Aorta (tissue), 5 donors: ENCODE measurements around the gene PLCXD1. TPM values are rescaled to one million over a fixed set of nuclear protein-coding genes. Genes with fewer than 3 reads are reported as not detected.

Experiments
- ATAC-seq: fragments of 200-7000 bp; cut with Tn5 transposase; one replicate; pipeline ENCODE4 v1.9.1; 2022; ENCODE audit warnings: moderate library complexity; ENCODE audit not compliant: low FRiP score
- DNase-seq, 2 donors: peaks; one replicate each; pipeline ENCODE4 v3.0.0-alpha.2; 2020
- H3K27ac ChIP-seq, 2 donors: one replicate each; pipeline ENCODE4 v1.5.1; 2013; ENCODE audit warnings: low read length in 2 of 2, mild to moderate bottlenecking in 2 of 2, moderate library complexity in 2 of 2, control low read depth in 1 of 2, inconsistent platforms in 1 of 2, low read depth in 1 of 2
- H3K27me3 ChIP-seq, 2 donors: one replicate each; pipeline ENCODE4 v1.6.1; 2013; ENCODE audit warnings: control low read depth in 1 of 2, low read length in 1 of 2, mild to moderate bottlenecking in 1 of 2, moderate library complexity in 1 of 2; ENCODE audit not compliant: insufficient read depth in 2 of 2, control insufficient read depth in 1 of 2
- H3K36me3 ChIP-seq, 2 donors: one replicate each; pipeline ENCODE4 v1.6.1; 2013; ENCODE audit warnings: control low read depth in 1 of 2, low read length in 1 of 2, mild to moderate bottlenecking in 1 of 2; ENCODE audit not compliant: insufficient read depth in 2 of 2, control insufficient read depth in 1 of 2
- H3K4me1 ChIP-seq, 2 donors: one replicate each; pipeline ENCODE4 v1.6.1; 2013; ENCODE audit warnings: low read length in 2 of 2, control low read depth in 1 of 2, mild to moderate bottlenecking in 1 of 2, moderate library complexity in 1 of 2; ENCODE audit not compliant: insufficient read depth in 2 of 2, control insufficient read depth in 1 of 2
- H3K4me3 ChIP-seq, 2 donors: one replicate each; pipeline ENCODE4 v1.5.1; 2013; ENCODE audit warnings: low read length in 2 of 2, control low read depth in 1 of 2, mild to moderate bottlenecking in 1 of 2
- H3K9me3 ChIP-seq: one replicate; pipeline ENCODE4 v1.6.1; 2013; ENCODE audit warnings: mild to moderate bottlenecking, low read length; ENCODE audit not compliant: control insufficient read depth
- WGBS, 2 donors: extraction: QIAGEN DNeasy Blood & Tissue Kit; methylation state at CpG; one replicate each; pipeline ENCODE4 v1.1.7; 2013; 5-methylcytosine and 5-hydroxymethylcytosine counted together
- intact Hi-C, 2 donors: fragments of 100-400 bp; cut with DNase I; formaldehyde crosslinking; loops; one replicate each; pipeline versions ENCODE4 v1.14.2 to v1.15.0; 2022
- polyA plus RNA-seq, 2 donors: library from polyadenylated mRNA; stranded (reverse); fragments of 200-250 nt; gene quantifications; one replicate each; pipeline ENCODE4 v1.2.3, GENCODE V29; 2013
- total RNA-seq, 2 donors: library from RNA; stranded (reverse); fragmentation: NEBNext Ultra II Directional; extraction: Animal tissue kit (Norgen Biotek cat#: 25700); gene quantifications; one replicate each; pipeline ENCODE4 v1.2.1, GENCODE V29; 2021
- donor health status: healthy with polysubstance abuse.
- donor health status: Bipolar disorder and iron deficiency.
- donor health status: DM: no; HTN: no; CAD: no.
- donor health status: DM: no; HTN: no; CAD: no.
- donor health status: DM: yes; HTN: yes; CAD: no.

PLCXD1 gene
- total and polyA plus RNA-seq, 4 donors, result 1.3 to 16.3 (median 6.7) TPM

DNA sequence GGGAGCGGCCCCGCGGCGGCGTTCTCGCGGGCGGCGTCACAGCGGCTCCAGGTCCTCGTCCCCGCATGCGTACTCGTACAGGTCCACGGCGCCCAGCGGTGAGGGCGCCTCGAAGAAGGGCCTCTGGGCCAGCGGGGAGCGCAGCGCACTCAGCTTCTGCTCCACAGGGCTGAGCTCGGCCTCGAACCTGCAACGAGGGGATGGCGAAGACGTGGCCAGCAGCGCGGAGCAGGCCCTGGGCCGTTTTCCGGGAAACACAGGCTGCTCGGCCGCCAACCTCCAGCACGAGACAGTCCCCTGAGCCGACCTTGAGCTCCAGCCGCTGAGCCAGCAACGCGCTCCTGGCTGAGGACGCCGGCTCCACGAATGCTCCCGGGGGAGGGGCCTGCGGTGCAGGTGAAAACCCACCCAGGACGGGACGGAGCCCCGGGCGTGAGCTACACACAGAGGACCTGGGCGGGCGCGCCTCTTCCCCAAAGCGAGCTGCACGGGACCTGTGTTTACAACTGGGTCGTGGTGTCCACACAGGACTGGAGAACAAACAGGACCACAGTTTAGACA is 53.2 kb downstream of the PLCXD1 start:
- ATAC-seq, result no peak
- Histone ChIP-seq H3K4me3 (no peak overlapping the region), H3K4me1 (no peaks in the 10 kb centered on the region), H3K9me3 (no peaks in the 10 kb centered on the region), H3K36me3 (no peaks in the 10 kb centered on the region), H3K27me3 (no peaks in the 10 kb centered on the region), H3K27ac (no peak overlapping the region)
- 96 to 98% methylated on average over 53 of the region's 53 CpGs for WGBS, 2 donors
- intact Hi-C loops, result no loop called here
- peak; percentile 46 to 75 for DNase-seq

DNA sequence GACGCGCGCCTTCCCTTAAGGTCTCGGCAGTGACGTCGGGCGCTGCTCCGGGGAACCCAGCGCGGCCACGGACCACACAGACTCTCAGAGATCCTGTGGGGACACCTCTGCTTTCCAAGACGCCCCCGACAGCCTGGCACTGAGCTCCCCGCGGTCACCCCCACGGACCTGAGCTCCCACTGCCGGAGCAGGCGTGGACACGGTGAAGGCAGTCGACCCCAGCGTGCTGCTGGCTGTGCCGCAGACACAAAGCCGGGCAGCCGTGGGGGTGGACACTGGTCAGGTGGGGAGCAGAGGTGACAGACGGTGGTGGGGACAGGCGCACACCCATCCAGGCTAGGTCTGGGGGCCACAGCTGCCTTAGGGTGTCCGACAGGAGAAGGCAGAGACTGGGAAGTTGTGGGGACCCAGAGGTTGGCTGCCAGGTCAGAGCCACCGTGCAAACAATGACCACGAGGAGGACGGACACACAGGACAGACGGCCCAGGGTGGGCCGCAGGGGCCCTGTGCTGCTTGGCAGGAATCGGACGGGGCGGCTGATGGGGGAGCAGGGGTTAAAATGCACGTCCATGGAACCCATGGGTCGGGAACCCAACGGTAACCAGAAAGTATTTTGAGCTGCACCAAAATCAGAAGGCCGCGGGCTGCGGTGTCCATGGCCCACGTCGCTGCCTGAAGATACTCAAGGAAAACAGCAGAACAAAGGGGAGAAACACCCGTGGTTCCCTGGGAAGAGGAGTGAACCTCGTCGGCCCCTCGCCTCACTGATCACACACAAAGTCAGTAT is 54.0 kb downstream of the PLCXD1 start:
- peak; percentile 44 to 70 for DNase-seq

DNA sequence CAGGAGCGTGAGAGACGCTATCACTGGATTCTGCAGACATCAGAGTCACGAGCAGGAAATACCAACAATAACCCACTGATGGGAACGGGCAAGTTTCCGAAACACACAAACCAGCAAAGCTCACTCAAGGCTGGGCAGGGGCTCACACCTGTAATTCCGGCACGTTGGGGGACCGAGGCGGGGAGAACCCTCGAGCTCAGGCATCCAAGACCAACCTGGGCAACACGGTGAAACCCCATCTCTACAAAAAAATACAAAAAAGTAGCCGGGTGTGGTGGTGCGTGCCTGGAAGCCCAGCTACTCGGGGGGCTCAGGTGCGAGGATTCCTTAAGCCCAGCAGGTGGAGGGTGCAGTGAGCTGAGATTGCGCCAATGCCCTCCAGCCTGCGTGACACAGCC is 54.6 kb downstream of the PLCXD1 start:
- ATAC-seq (no peak), DNase-seq (peak; percentile 37 to 52)
- 97% methylated on average over 17 of the region's 17 CpGs for WGBS, 2 donors
- no peaks in the 10 kb centered on the region for H3K4me1 ChIP-seq
- H3K9me3 ChIP-seq, result no peaks in the 10 kb centered on the region
- intact Hi-C loops, result no loop called here
- H3K36me3 ChIP-seq, result no peaks in the 10 kb centered on the region
- no peaks in the 10 kb centered on the region for H3K27me3 ChIP-seq
- H3K27ac ChIP-seq, result no peak overlapping the region
- no peak overlapping the region for H3K4me3 ChIP-seq

More for the DNA sequence above, 54.0 kb downstream of the PLCXD1 start:
- Histone ChIP-seq H3K4me1 (no peaks in the 10 kb centered on the region), H3K4me3 (no peak overlapping the region), H3K9me3 (no peaks in the 10 kb centered on the region), H3K27ac (no peak overlapping the region), H3K27me3 (no peaks in the 10 kb centered on the region), H3K36me3 (no peaks in the 10 kb centered on the region)
- intact Hi-C loops, result no loop called here
- no peak for ATAC-seq
- WGBS, 2 donors, result 97% methylated on average over 47 of the region's 47 CpGs

DNA sequence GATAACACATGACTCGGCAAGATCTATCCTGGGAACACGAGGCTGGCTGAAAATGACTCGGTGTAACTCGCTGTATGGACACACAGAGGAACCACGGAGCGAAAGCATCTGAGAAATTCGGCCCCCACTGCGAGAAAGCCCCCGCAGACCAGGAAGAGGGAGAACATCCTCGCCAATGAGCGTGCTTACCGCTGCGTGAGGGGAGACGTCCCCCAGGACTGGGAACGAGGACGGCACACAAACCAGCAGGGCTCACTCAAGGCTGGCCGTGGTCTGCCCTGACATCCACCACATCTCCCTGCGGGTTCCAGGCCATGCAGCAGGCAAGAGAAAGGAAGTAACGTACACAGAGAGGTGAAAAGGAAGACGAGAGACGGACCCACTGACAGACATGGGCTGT is 55.0 kb downstream of the PLCXD1 start:
- 88 to 89% methylated on average over 21 of the region's 21 CpGs for WGBS, 2 donors
- no peaks in the 10 kb centered on the region for H3K36me3 ChIP-seq
- intact Hi-C loops, result no loop called here
- no peak overlapping the region for H3K4me3 ChIP-seq
- DNase-seq (peak; percentile 25 to 63), ATAC-seq (no peak)
- no peak overlapping the region for H3K27ac ChIP-seq
- no peaks in the 10 kb centered on the region for H3K4me1 ChIP-seq
- no peaks in the 10 kb centered on the region for H3K9me3 ChIP-seq
- H3K27me3 ChIP-seq, result no peaks in the 10 kb centered on the region

DNA sequence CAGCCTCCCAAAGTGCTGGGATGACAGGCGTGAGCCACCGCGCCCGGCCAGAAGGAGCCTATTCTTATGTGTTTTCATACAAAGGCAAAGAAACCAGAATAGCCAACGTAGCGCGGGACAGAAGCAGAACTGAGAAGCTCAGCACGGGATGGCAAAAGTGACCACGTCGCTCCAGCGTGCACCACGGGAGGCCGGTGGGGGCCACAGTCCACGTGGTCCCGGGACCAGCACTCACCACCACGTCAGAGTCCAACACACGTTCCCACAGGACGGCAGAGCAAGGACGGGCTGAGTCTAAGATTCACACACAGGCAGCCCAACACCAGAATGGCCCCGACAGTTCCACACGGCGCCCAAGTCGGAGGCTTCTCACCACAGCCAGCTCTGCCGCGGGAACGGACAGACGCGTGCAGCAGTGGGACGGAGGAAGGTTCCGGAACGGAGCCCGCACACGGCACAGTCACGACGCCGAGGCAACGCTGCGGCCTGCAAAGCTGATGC is 56.2 kb downstream of the PLCXD1 start:
- H3K27me3 ChIP-seq, result no peaks in the 10 kb centered on the region
- intact Hi-C loops, result no loop called here
- no peak overlapping the region for H3K4me3 ChIP-seq
- ATAC-seq, result no peak
- H3K36me3 ChIP-seq, result no peaks in the 10 kb centered on the region
- WGBS, 2 donors, result 87 to 89% methylated on average over 38 of the region's 38 CpGs
- DNase-seq, result peak; percentile 43 to 55
- no peaks in the 10 kb centered on the region for H3K4me1 ChIP-seq
- H3K9me3 ChIP-seq, result no peaks in the 10 kb centered on the region
- no peak overlapping the region for H3K27ac ChIP-seq

DNA sequence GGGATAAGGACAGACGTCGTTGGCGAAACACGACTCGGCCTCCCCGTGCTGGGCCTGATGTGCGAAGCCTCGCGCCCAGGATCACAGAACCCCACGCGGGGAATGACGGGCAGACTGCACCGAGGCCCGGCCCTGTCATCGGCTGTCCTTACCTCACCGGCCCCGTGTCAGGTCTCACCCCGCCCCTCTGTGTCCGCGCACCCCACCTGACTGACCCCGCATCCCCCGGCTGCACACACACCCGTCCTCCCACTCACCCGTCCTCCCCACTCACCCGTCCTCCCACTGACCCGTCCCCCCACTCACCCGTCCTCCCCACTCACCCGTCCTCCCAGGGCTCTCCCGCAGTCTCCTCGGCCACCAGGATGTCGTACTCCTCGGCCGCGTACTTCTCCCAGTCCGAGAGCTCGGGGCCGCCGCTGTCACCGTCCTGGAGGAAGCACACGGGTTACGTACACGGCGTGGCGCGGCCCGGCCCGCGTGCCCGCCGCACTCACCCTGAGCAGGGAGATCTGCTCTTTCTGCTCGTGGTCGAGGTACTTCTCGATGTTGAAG is 57.2 kb downstream of the PLCXD1 start:
- intact Hi-C loops, result no loop called here
- peak; percentile 20 for ATAC-seq
- peak; percentile 47 to 74 for DNase-seq
- no peak overlapping the region for H3K4me3 ChIP-seq
- no peak overlapping the region for H3K27ac ChIP-seq
- H3K4me1 ChIP-seq, result no peaks in the 10 kb centered on the region
- H3K27me3 ChIP-seq, result no peaks in the 10 kb centered on the region
- H3K36me3 ChIP-seq, result no peaks in the 10 kb centered on the region
- H3K9me3 ChIP-seq, result no peaks in the 10 kb centered on the region
- 92 to 94% methylated on average over 53 of the region's 53 CpGs for WGBS, 2 donors

DNA sequence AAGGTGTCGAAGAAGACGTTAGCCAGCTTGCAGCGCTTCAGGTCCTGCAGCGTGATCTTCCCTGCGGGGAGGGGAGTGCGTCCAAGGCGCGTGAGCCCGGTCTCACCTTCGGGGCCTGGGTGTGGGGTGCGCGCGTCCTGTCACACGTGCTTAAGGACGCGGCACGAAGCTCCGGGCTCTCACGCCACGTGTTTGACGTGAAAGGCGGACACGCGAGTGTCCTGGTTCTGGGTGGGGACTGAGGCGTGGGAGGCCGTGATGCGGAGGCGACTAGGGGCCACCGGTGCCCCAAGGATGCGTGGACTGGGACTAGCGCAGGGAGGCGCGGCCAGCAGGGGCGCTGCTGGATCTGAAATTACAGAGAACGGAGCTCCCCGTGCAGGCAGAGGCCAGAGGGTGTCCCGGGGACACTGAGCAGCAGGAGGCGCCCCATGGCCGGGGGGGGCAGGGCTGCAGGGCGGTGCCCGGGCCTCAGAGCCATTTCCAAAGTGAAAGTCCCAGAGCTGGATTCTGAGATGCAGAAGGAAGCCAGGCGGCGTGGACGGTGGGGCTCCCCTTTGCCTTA is 57.7 kb downstream of the PLCXD1 start:
- no peaks in the 10 kb centered on the region for H3K36me3 ChIP-seq
- 96% methylated on average over 44 of the region's 44 CpGs for WGBS, 2 donors
- no peaks in the 10 kb centered on the region for H3K9me3 ChIP-seq
- peak; percentile 8 for ATAC-seq
- DNase-seq, result peak; percentile 21 to 71
- no peak overlapping the region for H3K27ac ChIP-seq
- intact Hi-C loops, result no loop called here
- H3K4me1 ChIP-seq, result no peaks in the 10 kb centered on the region
- no peaks in the 10 kb centered on the region for H3K27me3 ChIP-seq
- no peak overlapping the region for H3K4me3 ChIP-seq

DNA sequence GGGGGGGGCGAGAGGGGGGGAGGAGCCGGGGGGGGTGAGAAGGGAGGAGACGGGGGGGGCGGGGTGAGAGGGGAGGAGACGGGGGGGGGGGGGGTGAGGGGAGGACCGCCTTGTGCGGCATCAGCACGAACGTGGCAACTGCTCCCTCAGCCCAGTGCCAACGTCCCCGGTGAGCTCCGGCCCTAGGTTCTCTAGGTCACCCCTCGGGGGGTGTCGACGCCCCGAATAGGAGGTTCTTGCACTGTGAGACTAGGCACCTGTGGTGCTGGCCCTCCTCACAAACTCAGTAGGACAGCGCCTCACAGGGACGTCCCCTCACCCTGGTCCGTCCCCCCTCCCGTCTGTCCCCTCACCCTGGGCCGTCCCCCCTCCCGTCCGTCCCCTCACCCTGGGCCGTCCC is 58.9 kb downstream of the PLCXD1 start:
- intact Hi-C loops, result no loop called here
- WGBS, 2 donors, result 89 to 92% methylated on average over 14 to 19 of the region's 24 CpGs

More for the DNA sequence above, 58.9 kb downstream of the PLCXD1 start:
- H3K36me3 ChIP-seq, result no peaks in the 10 kb centered on the region
- no peak overlapping the region for H3K4me3 ChIP-seq
- no peaks in the 10 kb centered on the region for H3K9me3 ChIP-seq
- no peak for ATAC-seq
- no peak overlapping the region for H3K27ac ChIP-seq
- no peaks in the 10 kb centered on the region for H3K27me3 ChIP-seq
- DNase-seq, result peak in 1 of 2 donors; percentile 57
- H3K4me1 ChIP-seq, result no peaks in the 10 kb centered on the region
